Right ventricle myocardium inferior (tissue), 1 donor: ENCODE measurements around the gene ECM1. TPM values are rescaled to one million over a fixed set of nuclear protein-coding genes. Genes with fewer than 3 reads are reported as not detected.

Source experiments
- microRNA-seq: library from miRNA; unstranded; fragments of <30 nt; microRNA quantifications from one replicate; pipeline ENCODE4 v1.2.0, GENCODE V29; 2020
- total RNA-seq: library from RNA; stranded (reverse); fragmentation: NEBNext Ultra II Directional; extraction: Animal tissue kit (Norgen Biotek cat#: 25700); gene quantifications from one replicate; pipeline ENCODE4 v1.2.1, GENCODE V29; 2021
- donor health status: DM: no; HTN: yes; CAD: no; lungs with severe emphysema.

ECM1 gene
- total RNA-seq, 1 donor from 2014 or later, result 24.1 TPM

Small RNA genes within 50 kb of the gene (microRNA-seq; reads per million reads assigned to microRNA genes)
- not detected for gene MIR4257
- not detected for gene MIR6878

Other genes with a start within 250 kb of the ECM1 start
- gene APH1A, start 239.1 kb upstream of the ECM1 start, total RNA-seq, result 58.7 TPM
- gene C1orf54, start 235.3 kb upstream of the ECM1 start, total RNA-seq, result 15.8 TPM
- gene CIART, start 225.6 kb upstream of the ECM1 start, total RNA-seq, result 12.8 TPM
- 70.8 TPM for gene MRPS21, start 214.2 kb upstream of the ECM1 start, total RNA-seq
- 21.9 TPM for gene PRPF3, start 186.6 kb upstream of the ECM1 start, total RNA-seq
- gene RPRD2, start 144.0 kb upstream of the ECM1 start, total RNA-seq, result 23.6 TPM
- 29.6 TPM for gene TARS2, start 20.7 kb upstream of the ECM1 start, total RNA-seq
- gene FALEC, start 7.6 kb downstream of the ECM1 start, total RNA-seq, result not detected
- 80.3 TPM for gene ADAMTSL4, start 41.3 kb downstream of the ECM1 start, total RNA-seq
- gene MCL1, start 71.5 kb downstream of the ECM1 start, total RNA-seq, result 99.7 TPM
- 131 TPM for gene ENSA, start 121.5 kb downstream of the ECM1 start, total RNA-seq
- 16.5 TPM for gene GOLPH3L, start 189.0 kb downstream of the ECM1 start, total RNA-seq
- not detected for gene HORMAD1, start 212.8 kb downstream of the ECM1 start, total RNA-seq